Measurements from ENCODE around the gene MGAT5.

MGAT5 gene

GRCh38 chr2:134231965-134232340, 21.9 kb upstream of the MGAT5 start:
- DNase-seq (ENCODE audit: low read depth in 2 of 2), result no peak

- DNase-seq (ENCODE audit: low read depth in 2 of 2), result no peak
Measured at GRCh38 chr2:134232461-134232860, 21.4 kb upstream of the MGAT5 start.

DNA sequence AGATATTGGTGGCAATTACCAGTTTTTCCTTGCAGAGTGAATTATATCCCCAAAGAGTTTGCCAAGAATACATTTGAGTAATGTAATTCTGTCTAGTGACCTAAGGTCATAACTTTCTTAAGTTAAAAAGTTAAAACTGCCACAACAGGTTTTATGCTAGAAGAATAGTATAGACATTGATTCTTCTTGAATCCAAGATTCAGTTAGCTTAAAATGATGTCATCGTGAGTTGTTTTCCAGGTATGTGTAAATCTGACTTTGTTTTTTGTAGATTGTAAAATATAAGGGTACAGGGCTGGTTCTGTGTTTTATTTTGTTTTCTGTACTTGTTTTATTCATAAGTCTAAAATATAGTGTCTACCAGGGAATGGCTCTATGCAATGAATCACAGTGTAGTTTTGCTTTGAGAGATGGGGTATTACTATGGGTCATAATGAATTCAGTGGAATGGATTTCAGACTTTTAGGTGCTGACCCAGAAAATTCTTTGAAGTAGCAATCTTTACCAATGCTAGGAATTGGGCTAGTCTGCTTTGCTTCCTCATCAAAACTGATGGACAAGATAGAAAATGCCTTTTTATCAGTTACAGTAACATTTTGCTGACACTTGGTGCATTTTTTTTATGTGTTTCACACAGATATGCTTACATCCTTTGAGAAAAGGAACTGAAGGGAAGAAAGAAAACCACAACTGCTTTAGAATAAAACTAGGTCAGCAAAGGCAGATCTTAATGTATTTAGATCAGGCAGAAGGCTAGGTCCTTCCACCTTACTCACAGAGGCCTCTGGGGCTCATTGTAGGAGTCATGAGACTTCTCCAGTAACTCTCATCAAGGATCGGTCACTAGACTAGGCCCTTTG, 20.8 kb upstream of the MGAT5 start:
- no peak for DNase-seq (ENCODE audit: low read depth in 2 of 2)

DNA sequence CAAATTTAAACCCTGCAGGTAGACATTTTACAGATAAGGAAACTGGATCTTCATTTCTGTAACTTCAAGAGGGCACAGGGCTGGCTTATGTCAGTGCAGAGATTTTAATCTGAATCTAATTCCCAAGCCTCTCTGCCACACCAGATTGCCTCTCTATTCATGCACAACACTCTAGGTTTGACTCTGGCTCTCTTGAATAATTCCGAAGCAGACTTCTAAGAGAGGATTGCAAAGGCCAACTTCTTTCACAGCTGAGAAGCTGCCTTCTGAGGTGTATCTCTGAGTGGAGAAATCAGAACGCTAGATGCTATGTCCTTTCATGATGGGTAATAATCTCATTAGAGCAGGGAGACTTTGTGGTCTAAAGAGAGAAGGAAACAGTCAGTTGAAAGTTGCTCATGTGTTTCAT, 20.1 kb upstream of the MGAT5 start:
- no peak for DNase-seq (ENCODE audit: low read depth in 2 of 2)

DNA sequence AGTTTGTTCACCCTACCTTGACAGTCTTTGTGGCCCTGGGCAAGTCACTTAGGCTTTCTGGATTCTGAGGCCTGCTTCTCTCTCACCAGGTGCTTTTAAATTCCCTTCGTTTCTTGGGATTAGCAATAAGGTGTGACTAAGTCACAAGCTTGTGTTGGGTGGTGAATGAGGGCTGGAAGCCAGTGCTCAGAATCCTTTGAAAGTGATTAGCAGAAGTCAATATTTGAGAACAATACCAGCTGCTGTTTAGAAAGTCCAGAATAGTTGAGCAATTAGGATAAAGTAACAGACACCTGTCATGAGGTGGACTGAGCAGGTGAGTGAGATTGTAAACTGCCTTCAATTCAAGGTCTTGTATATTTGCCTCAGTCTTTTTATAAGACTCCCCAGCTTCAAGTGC, 19.3 kb upstream of the MGAT5 start:
- no peak for DNase-seq (ENCODE audit: low read depth in 2 of 2)

DNA sequence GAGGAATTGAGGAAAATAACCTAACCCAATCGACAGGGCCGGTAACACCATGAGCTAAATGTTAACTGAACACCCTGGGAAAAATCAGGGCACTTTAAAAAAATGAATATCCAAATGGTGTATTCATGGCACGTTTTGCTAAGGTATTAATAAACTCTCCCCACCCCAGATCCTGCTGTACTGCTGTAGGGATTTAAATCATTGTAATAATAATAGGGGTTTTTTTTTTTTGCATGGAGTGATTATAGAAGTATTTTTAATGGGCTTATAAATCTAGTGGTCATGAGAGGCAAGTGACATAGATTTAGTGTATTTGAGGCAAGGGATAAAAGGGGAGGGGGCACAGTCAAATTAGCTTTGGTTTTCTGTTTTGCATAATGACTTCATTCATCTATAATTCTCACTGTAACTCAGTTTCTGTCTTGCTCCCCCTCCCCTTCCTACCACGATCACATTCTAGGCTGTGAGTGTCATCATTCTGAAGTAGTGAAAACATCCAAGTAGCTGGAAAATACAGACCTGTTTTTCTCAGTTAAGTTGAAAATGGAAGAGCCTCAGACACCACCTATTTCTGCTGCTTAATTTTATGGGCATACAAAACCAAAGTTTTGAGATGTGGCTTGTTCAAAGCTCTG, 18.2 kb upstream of the MGAT5 start:
- no peak for DNase-seq (ENCODE audit: low read depth in 2 of 2)

- DNase-seq (ENCODE audit: low read depth in 2 of 2), result no peak
Measured at GRCh38 chr2:134238371-134238770, 15.5 kb upstream of the MGAT5 start.

DNA sequence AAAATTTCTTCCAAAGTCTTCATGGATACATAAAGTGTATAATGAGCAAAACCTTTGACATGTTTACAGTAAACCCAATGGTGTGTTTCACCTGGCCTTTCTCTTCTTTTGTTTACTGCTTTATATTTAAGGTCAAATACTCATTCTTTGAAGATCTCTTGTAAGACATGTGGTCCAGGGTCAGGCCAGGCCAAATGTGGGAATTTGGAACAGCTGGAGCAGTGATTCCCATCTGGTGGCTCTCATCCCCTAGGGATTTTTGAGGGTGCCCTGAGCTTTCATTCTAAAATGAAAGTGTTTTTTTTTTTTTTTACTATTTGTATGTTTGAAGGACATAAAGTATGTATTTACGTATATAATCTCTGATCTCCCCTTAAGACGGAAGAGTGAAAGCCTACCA, 13.8 kb upstream of the MGAT5 start:
- DNase-seq (ENCODE audit: low read depth in 2 of 2), result no peak

- DNase-seq (ENCODE audit: low read depth in 2 of 2), result no peak
Measured at GRCh38 chr2:134241911-134242310, 12.0 kb upstream of the MGAT5 start.

GRCh38 chr2:134243244-134243643, 10.6 kb upstream of the MGAT5 start:
- no peak for DNase-seq (ENCODE audit: low read depth in 2 of 2)

- no peak for DNase-seq (ENCODE audit: low read depth in 2 of 2)
Measured at GRCh38 chr2:134244086-134244485, 9.8 kb upstream of the MGAT5 start.

- DNase-seq (ENCODE audit: low read depth in 2 of 2), result no peak
Measured at GRCh38 chr2:134244587-134244986, 9.3 kb upstream of the MGAT5 start.

DNA sequence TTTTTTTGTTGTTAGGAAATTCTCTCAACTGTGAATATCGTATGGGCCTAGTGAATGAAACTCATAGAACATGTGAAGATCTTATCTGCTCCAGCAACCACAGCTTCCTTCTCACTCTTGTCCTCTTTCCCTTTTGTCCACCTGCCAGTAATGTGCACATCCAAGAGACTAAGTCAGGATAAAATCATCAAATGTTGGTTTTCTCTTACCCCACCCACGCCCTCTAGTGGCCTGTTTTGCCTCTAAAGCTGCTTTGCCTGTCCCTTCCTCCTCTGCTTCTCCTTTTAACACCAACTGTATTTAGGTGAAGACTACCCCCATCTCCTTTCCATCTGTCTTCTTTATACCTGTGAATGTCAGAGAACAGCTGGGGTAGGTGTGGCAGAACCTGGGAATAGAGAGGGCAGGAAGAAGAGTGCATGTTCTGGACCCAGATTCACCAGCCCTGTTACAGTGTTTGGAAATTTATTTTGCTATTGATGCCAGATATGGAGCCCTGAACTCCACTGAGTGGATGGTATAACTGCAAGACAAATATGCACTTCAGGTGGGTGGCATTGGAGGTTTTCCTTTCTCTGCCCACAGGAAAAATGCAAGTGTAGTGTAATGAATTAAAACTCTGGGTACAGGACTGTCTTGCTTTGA, 8.4 kb upstream of the MGAT5 start:
- DNase-seq (ENCODE audit: low read depth in 2 of 2), result peak; percentile 50 to 61

DNA sequence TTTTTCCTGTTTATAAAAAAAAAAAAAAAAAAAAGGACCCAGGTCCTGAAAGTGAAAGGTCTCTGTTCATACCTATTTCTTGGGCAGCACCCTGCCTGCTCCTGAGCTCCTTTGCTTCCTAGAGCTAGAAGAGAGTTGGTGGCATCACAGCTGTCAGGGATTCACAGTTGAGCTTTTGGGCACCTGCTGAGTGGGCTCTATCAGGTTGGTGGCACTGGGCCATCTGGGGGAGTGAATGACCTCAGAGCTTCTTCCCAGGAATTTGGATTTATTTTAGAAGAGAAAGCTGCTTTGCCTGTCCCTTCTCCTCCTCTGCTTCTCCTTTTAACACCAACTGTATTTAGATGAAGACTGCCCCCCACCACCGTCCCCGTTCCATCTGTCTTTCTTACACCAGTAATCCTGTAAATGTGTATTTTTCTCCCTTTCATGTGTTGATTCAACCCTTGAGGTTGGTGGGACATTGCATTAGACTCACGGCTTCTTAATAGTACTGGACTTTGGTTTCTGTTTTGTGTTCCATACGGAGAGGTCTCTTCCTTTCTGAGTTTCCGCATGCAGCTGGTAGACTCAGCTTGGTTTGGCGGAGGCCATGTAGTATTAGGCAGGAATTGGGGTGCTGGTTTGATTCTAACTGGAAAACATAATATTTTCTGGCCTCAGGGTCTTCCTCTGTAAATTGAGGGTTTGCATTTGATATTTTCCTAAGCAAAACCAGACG, 7.6 kb upstream of the MGAT5 start:
- no peak for DNase-seq (ENCODE audit: low read depth in 2 of 2)

DNA sequence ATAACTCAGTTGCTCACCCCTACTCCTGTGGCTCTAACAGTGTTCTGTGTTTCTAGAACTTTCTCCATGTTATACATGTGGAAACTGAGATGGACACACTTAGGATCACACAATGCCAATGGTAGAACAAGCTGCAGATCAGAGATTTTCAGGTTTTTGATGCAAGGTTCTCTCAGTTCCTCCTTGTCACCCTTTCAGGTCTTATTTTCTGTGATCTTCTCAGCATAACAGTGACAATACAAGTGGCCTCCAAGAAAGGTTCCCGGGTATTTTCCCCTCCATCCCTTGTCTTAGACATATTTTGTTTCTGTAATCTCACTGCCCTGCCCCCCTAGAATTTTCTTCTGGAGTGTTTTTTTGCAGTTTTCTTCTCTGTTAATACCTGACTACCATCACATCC, 6.2 kb upstream of the MGAT5 start:
- DNase-seq (ENCODE audit: low read depth in 2 of 2), result no peak

DNA sequence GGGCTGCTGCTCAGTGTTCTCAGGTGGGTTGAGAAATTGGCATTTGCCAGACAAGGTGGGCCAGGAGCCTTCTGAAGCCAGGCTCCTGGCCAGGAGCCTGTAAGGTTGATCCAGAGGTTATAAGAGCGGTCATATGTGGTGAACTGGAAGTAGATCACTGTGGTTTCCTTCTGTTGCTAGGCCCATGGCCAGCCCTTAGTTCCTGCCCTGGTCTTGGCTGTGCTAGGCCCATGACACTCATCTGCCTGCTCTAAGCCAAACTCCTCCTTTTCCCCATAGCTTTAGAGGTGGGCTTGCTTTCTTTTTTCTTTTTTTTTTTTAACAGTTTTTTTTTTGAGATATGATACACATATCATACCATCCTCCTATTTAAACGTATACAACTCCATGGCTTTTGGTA, 5.0 kb upstream of the MGAT5 start:
- no peak for DNase-seq (ENCODE audit: low read depth in 2 of 2)

GRCh38 chr2:134249755-134250154, 4.1 kb upstream of the MGAT5 start:
- DNase-seq (ENCODE audit: low read depth in 2 of 2), result no peak

- no peak for DNase-seq (ENCODE audit: low read depth in 2 of 2)
Measured at GRCh38 chr2:134250840-134251461, 2.9 kb upstream of the MGAT5 start.

DNA sequence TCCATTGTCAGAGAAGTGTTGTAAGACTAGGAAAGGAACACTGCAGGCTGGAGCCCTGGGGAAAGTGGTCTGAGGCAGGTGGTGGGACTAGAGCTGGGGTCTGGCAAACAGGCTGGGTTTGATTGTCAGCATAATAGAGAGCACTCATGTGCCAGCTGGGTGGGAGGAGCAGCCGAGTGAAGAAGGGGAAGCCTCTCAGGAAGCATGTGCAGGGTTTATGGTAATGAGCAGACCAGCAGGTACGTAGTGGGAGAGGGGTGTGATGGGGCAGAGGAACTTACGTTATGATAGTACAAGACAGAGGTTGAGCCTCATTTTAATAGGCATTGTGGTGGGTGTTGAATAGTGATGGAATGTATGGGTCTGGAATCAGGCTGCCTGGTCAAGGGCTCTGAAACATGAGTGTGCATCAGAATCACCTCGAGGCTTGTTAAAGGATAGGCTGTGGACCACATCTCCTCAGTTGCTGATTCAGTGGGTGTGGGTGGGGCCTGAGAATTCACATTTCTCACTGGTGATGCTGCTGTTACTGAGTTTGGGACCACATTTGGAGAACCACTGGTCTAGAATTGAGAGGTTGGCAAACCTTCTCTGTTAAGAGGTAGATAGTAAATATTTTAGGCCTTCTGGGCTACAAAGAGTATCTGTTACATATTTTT, 1.7 kb upstream of the MGAT5 start:
- DNase-seq (ENCODE audit: low read depth in 2 of 2), result no peak

DNA sequence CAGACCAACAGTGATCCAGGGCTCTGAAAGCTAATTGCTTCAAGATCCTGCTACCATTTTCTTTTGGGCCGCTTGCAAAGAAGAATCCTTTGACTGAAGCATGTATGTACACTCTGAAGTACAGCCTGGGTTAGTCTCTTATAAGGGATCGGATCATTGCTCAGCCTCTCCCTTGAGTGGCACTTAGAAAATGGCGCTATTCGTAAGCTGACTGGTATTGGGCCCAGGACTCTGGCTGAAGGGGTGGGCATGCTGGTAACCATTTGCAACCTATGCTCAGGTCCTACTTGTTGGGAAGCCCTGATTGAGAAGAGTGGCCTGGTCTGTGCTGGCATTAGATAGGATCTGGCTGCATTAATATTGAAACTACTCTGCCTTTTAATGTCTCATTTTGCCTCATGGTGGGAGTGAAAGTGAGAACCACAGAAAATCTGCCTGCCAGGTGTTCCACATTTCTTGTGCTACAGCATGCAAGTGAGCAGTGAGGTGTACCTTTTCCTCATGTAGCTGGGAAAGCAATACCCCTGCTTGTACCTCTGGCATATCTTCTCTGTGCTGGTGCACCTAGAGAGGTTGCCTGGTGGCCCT, 661 bp upstream of the MGAT5 start:
- no peak for DNase-seq (ENCODE audit: low read depth in 2 of 2)

- no peak for DNase-seq (ENCODE audit: low read depth in 2 of 2)
Measured at GRCh38 chr2:134254824-134255223, 952 bp downstream of the MGAT5 start.

All from stimulated activated CD4-positive, alpha-beta T cell treated with anti-CD3 and anti-CD28 coated beads, Interleukin-1b, Interleukin-23, amount 100 ng/mL, for 1 hour (primary cell).